ENCODE data around the gene CCDC157. TPM values are rescaled to one million over a fixed set of nuclear protein-coding genes. Genes with fewer than 3 reads are reported as not detected.

Gene CCDC157
- total RNA-seq, 1 experiment from 2014 or later, result 3.6 TPM

- no peak for DNase-seq (ENCODE audit: low spot score)
Measured at GRCh38 chr22:30354644-30355043, 2.2 kb upstream of the CCDC157 start.

DNA sequence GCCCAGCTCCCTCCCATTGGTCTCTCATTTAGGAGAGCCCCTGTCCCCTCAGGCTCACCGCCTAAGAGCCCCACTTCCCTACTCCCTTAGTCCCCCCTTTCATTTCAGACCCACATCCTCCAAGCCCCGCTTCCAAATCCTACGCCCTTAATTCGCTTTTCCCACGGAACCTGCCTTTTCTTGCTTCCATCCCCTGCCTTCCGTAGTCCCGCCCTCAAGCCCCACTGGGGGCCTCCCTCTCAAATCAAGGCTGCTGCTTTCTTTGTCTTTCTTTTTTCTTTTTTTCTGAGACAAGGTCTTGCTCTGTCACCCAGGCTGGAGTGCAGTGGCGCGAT, 396 bp downstream of the CCDC157 start:
- DNase-seq (ENCODE audit: low spot score), result no peak

DNA sequence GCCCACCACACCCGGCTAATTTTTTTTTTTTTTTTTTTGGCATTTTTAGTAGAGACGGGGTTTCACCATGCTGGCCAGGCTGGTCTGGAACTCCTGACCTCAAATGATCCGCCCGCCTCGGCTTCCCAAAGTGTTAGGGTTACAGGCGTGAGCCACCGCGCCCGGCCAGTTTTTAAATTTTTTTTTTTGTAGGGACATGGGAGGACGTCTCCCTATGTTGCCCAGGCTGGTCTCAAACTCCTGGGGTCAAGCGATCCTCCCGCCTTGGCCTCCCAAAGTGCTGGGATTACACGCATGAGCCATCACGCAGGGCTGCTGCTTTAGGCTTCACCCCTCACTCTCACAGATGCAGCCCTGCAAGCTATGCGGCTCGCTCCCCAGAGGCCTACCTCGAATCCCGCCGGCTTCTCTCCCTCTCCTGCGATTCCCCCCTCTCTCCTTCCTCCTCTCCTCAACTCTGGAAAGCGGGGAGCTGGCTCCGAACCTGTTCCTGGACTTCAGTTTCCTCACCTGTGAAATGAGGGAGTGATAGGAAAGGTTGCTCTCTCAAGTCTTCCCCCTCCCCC, 926 bp downstream of the CCDC157 start:
- DNase-seq (ENCODE audit: low spot score), result no peak

- no peak for DNase-seq (ENCODE audit: low spot score)
Measured at GRCh38 chr22:30358541-30358940, 1.7 kb downstream of the CCDC157 start.

DNA sequence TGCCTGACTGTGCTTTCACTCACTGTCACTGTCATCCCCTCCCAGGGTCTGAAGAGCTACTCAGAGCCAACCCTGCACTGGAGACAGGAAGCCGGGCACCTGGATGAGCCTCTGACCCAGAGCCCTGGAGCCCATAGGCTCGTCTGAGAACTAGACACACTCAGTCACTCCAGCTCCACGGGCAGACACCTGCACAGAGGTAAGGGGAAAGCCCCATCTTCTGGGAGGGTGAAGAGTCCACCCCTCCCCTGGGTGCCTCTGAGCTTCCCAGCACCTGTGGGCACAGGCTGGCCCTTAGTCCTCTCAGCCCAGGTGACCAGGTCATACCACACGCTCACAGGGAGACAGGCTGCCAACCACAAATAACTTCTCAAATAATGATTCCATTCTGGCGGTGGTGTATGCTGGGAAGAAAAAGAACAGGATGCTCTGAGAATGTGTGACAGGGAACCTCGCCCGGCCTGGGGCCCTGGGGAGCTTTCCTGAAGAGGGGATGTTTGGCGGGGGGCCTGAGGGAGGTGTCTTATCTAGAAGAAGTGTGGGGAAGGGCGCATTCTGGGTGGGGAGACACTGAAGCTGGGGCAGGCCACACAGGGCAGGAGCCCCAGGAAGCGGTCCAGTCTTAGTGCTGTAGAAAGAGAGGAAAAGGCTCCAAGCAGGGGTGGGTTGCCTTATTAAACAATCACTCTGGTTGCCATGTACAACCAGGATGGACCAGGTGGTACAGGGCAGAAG, 5.3 kb downstream of the CCDC157 start:
- no peak for DNase-seq (ENCODE audit: low spot score)

- DNase-seq (ENCODE audit: low spot score), result peak; percentile 26
Measured at GRCh38 chr22:30362651-30363281, 6.0 kb downstream of the CCDC157 start.

- DNase-seq (ENCODE audit: low spot score), result no peak
Measured at GRCh38 chr22:30365891-30366290, 9.1 kb downstream of the CCDC157 start.

DNA sequence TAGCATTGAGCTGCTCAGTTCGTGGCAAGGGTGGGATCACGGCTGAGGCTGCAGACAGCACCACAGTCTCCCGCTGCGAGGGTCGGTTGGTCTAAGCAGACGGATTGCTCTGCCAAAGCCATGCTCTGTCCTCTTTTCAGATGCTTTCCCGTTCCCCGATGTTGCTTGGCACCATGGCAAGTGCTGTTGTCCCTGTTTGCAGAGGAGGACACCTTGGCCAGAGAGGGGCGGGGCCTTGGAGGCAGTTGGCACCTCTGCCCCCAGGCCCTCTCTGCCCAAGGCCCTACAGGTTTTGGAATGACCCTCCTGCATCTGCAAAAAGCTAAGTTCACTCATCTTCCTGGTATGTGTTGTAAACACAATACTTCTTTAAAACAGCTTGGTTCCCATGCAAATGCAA, 11.6 kb downstream of the CCDC157 start:
- DNase-seq (ENCODE audit: low spot score), result no peak

- no peak for DNase-seq (ENCODE audit: low spot score)
Measured at GRCh38 chr22:30370641-30371230, 13.9 kb downstream of the CCDC157 start.

DNA sequence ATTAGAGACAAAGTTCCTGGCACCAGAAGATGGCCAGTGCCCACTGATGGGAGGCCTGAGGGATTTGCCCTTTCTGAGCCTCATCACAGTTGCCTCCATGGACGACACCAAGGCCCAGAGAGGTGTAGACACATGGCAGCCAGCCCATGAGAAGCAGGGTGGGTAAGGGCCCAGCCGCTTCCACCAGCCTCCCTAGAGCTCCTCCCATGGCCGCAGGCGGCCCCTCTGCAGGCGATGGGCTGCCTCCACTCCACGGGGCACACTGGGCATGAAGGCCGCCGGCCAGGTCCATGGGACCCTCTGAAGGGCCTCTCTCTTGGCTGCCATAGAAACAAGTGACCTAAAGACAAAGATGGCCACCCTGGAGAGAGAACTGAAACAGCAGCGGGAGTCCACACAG, 14.5 kb downstream of the CCDC157 start:
- no peak for DNase-seq (ENCODE audit: low spot score)

DNA sequence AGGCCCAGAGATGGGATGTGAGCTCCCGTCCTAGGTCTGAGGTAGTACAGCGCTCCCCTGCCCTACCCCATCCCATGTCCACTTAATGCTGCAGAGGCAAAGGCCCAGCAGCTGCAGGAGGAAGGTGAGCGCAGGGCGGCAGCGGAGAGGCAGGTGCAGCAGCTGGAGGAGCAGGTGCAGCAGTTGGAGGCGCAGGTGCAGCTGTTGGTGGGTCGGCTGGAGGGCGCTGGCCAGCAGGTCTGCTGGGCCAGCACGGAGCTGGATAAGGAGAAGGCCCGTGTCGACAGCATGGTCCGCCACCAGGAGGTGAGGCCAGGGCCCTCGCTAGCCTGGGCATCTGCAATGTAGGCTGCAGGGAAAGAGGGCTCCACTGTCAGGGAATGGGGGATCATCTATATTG, 15.2 kb downstream of the CCDC157 start:
- DNase-seq (ENCODE audit: low spot score), result no peak

DNA sequence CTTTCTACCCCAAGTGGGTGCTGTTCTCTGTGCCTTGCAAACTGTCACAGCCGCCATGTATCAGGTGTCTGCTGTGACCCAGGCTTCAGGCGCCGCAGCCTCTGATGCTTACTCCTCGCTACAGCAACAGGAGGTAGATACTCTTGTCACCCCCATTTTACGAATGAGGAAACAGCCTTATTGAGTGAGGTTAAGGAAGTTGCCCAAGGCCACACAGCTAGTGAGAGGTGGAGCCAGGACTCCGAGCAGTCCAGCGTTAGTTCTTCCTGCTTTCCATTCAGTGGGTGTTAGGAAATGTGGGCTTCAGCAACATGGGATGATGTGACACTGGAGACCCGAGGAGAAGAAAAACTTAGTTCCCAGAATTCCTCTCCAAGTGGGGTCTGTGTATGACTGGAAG, 16.1 kb downstream of the CCDC157 start:
- no peak for DNase-seq (ENCODE audit: low spot score)

GRCh38 chr22:30373331-30374325, 16.8 kb downstream of the CCDC157 start:
- DNase-seq (ENCODE audit: low spot score), result no peak

- no peak for DNase-seq (ENCODE audit: low spot score)
Measured at GRCh38 chr22:30375312-30375849, 18.6 kb downstream of the CCDC157 start.

DNA sequence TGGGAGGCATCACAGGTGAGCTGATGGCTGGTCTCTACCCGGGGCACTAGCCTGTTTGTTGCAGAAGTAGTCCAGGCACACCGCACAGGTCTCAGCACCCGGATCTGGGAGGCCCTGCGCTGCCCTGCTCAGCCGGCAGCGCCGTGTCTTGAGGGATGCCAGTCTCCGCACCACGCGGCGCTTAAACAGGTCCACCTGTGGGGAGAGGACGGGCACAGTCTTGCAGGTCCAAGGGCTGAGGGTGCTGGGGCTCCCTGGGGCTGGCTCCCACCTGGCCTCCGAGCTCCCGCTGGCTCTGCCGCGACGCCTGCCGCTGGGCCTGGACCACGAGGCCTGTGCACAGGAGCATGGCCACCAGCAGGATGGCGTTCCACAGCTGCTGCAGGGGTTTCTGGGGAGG, 23.2 kb downstream of the CCDC157 start:
- no peak for DNase-seq (ENCODE audit: low spot score)

- no peak for DNase-seq (ENCODE audit: low spot score)
Measured at GRCh38 chr22:30381264-30381663, 24.5 kb downstream of the CCDC157 start.

- DNase-seq (ENCODE audit: low spot score), result no peak
Measured at GRCh38 chr22:30382340-30382739, 25.5 kb downstream of the CCDC157 start.

DNA sequence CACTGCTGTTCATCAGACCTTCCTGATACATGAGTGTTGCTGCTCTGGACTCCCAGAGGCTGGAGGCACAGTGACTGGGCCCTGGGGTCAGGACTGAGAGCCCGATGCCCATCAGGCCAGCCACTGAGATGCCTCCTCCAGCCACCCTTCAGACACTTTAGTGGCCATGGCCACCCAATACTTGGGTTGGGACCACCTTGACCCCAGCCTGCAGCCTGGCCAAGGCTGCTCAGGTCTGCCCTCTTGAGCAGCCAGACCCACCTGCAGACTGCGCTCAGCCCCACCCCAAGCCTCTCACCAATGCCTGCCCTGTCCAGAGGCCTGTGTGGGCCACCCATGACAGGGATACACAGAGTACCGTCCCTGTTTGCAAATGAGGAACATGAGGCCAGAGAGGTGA, 26.3 kb downstream of the CCDC157 start:
- no peak for DNase-seq (ENCODE audit: low spot score)

DNA sequence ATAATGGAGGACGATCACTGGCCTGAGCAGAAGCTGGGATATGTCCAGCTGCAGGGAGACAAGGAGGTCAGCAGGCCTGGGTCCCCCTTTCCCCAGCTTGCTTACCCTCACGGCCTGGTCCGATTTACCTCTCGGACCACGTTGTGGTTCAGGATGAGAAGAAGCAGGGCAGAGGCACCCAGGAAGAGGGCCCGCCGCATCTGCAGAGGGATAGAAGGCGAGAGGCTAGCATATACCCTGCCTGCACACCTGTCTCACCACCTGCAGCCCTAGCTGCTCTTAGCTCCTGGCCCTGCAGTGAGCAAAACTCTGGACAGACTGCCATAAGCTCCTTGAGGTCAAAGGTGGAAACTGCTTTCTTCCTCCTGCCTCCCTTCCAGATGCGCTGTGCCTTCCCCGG, 29.1 kb downstream of the CCDC157 start:
- no peak for DNase-seq (ENCODE audit: low spot score)

GRCh38 chr22:30386608-30386959, 29.8 kb downstream of the CCDC157 start:
- no peak for DNase-seq (ENCODE audit: low spot score)

Data from HT-29 (cell line).